Skeletal muscle tissue (tissue), 4 donors: Measurements from ENCODE around the gene GABRR2. TPM values are rescaled to one million over a fixed set of nuclear protein-coding genes. Genes with fewer than 3 reads are reported as not detected.

Experiments
- H3K27ac ChIP-seq: one replicate; pipeline ENCODE4 v1.7.0; 2013; ENCODE audit warnings: mild to moderate bottlenecking, low read depth, low read length, inconsistent platforms
- H3K27me3 ChIP-seq, 3 donors: one replicate each; pipeline ENCODE4 v1.7.0; 2013; ENCODE audit warnings: low read length in 3 of 3; ENCODE audit not compliant: control insufficient read depth in 3 of 3, insufficient read depth in 3 of 3
- H3K36me3 ChIP-seq, 3 donors: one replicate each; pipeline ENCODE4 v1.7.0; 2013; ENCODE audit warnings: low read length in 3 of 3; ENCODE audit not compliant: control insufficient read depth in 3 of 3, insufficient read depth in 3 of 3
- H3K4me1 ChIP-seq, 3 donors: one replicate each; pipeline ENCODE4 v1.7.0; 2013; ENCODE audit warnings: low read length in 3 of 3, mild to moderate bottlenecking in 3 of 3; ENCODE audit not compliant: control insufficient read depth in 3 of 3, insufficient read depth in 3 of 3
- H3K4me3 ChIP-seq, 3 donors: one replicate each; pipeline ENCODE4 v1.7.0; 2013; ENCODE audit warnings: low read length in 3 of 3
- H3K9ac ChIP-seq, 3 donors: one replicate each; pipeline ENCODE4 v1.7.0; 2013; ENCODE audit warnings: low read length in 3 of 3, mild to moderate bottlenecking in 3 of 3, moderate library complexity in 2 of 3, low read depth in 1 of 3
- H3K9me3 ChIP-seq, 3 donors: one replicate each; pipeline ENCODE4 v1.7.0; 2013; ENCODE audit warnings: low read length in 3 of 3; ENCODE audit not compliant: control insufficient read depth in 3 of 3
- total RNA-seq: library from RNA; depleted of rRNA; stranded (reverse); fragments of >200 nt; gene quantifications from one replicate; pipeline ENCODE4 v1.2.3, GENCODE V29; 2014
- donor health status: Osteomylitis.

Gene GABRR2
- total RNA-seq, 1 donor from 2014 or later, result not detected

GRCh38 chr6:89353118-89353556 is 38.0 kb upstream of the GABRR2 start:
- no peaks in the 10 kb centered on the region for H3K36me3 ChIP-seq
- H3K4me1 ChIP-seq, result peaks cover 16 to 27% (median 25%) of the 10 kb centered on the region in 3 donors
- no peaks in the 10 kb centered on the region for H3K27me3 ChIP-seq
- peak overlapping the region; percentile 89 to 99 (median 99) for H3K9ac ChIP-seq
- peak overlapping the region; percentile 62 to 94 (median 78) for H3K4me3 ChIP-seq
- H3K9me3 ChIP-seq, result no peaks in the 10 kb centered on the region
- peak overlapping the region; percentile 97 for H3K27ac ChIP-seq

GRCh38 chr6:89352278-89353117 is 37.4 kb upstream of the GABRR2 start, which contains the start of gene UBE2J1:
UBE2J1 (minus strand) TSS chr6:89352722; CDS start chr6:89352569, 153 bp downstream.
- peak within 1 kb of the TSS; percentile 89 to 99 (median 99) for H3K9ac ChIP-seq
- no peaks in the 10 kb centered on the region for H3K27me3 ChIP-seq
- H3K9me3 ChIP-seq, result no peaks in the 10 kb centered on the region
- peaks cover 21 to 31% (median 29%) of the 10 kb centered on the region in 3 donors for H3K4me1 ChIP-seq
- H3K4me3 ChIP-seq, result peak within 1 kb of the TSS; percentile 78 to 94 (median 94)
- H3K27ac ChIP-seq, result peak within 1 kb of the TSS; percentile 97
- H3K36me3 ChIP-seq, result no peaks in the 10 kb centered on the region

GRCh38 chr6:89351671-89352277 is 36.7 kb upstream of the GABRR2 start:
- peak overlapping the region; percentile 78 to 94 (median 94) for H3K4me3 ChIP-seq
- H3K27me3 ChIP-seq, result no peaks in the 10 kb centered on the region
- peak overlapping the region; percentile 97 for H3K27ac ChIP-seq
- peaks cover 21 to 31% (median 29%) of the 10 kb centered on the region in 3 donors for H3K4me1 ChIP-seq
- no peaks in the 10 kb centered on the region for H3K36me3 ChIP-seq
- H3K9me3 ChIP-seq, result no peaks in the 10 kb centered on the region
- H3K9ac ChIP-seq, result peak overlapping the region; percentile 89 to 99 (median 99)

GRCh38 chr6:89350281-89350966 is 35.3 kb upstream of the GABRR2 start:
- H3K4me1 ChIP-seq, result peaks cover 23 to 31% (median 29%) of the 10 kb centered on the region in 3 donors
- H3K4me3 ChIP-seq, result peak overlapping the region; percentile 30 to 63 (median 37)

GRCh38 chr6:89348372-89348771 is 33.3 kb upstream of the GABRR2 start:
- Histone ChIP-seq H3K27me3 (no peaks in the 10 kb centered on the region), H3K4me1 (peaks cover 23 to 33% (median 31%) of the 10 kb centered on the region in 3 donors), H3K27ac (peak overlapping the region; percentile 14), H3K9me3 (no peaks in the 10 kb centered on the region), H3K9ac (no peak overlapping the region), H3K36me3 (no peaks in the 10 kb centered on the region), H3K4me3 (peak overlapping the region in 1 of 3 donors; percentile 0)

More at GRCh38 chr6:89350281-89350966, 35.3 kb upstream of the GABRR2 start:
- Histone ChIP-seq H3K9me3 (no peaks in the 10 kb centered on the region), H3K9ac (peak overlapping the region in 2 of 3 donors; percentile 17 to 70), H3K36me3 (no peaks in the 10 kb centered on the region), H3K27ac (peak overlapping the region; percentile 97), H3K27me3 (no peaks in the 10 kb centered on the region)

GRCh38 chr6:89347825-89348224 is 32.7 kb upstream of the GABRR2 start:
- H3K9me3 ChIP-seq, result no peaks in the 10 kb centered on the region
- H3K4me1 ChIP-seq, result peaks cover 23 to 33% (median 31%) of the 10 kb centered on the region in 3 donors
- peak overlapping the region in 1 of 3 donors; percentile 0 for H3K4me3 ChIP-seq
- H3K27ac ChIP-seq, result peak overlapping the region; percentile 14
- no peak overlapping the region for H3K9ac ChIP-seq
- H3K27me3 ChIP-seq, result no peaks in the 10 kb centered on the region
- H3K36me3 ChIP-seq, result no peaks in the 10 kb centered on the region

- no peak overlapping the region for H3K4me3 ChIP-seq
- H3K27me3 ChIP-seq, result no peaks in the 10 kb centered on the region
- H3K36me3 ChIP-seq, result peaks cover under 1 to 7% (median 6%) of the 10 kb centered on the region in 3 donors
- H3K9ac ChIP-seq, result no peak overlapping the region
- H3K27ac ChIP-seq, result no peak overlapping the region
- peaks cover 23 to 33% (median 29%) of the 10 kb centered on the region in 3 donors for H3K4me1 ChIP-seq
- H3K9me3 ChIP-seq, result no peaks in the 10 kb centered on the region
These were observed 31.3 kb upstream of the GABRR2 start for GRCh38 chr6:89346433-89346832.

- Histone ChIP-seq H3K27me3 (no peaks in the 10 kb centered on the region), H3K9ac (no peak overlapping the region), H3K9me3 (no peaks in the 10 kb centered on the region), H3K4me3 (no peak overlapping the region), H3K36me3 (peaks cover 9 to 34% (median 26%) of the 10 kb centered on the region in 3 donors), H3K4me1 (no peaks in the 10 kb centered on the region), H3K27ac (no peak overlapping the region)
These were observed 24.5 kb upstream of the GABRR2 start for GRCh38 chr6:89339565-89339964.

GRCh38 chr6:89335164-89335563 is 20.1 kb upstream of the GABRR2 start:
- H3K27me3 ChIP-seq, result no peaks in the 10 kb centered on the region
- H3K27ac ChIP-seq, result no peak overlapping the region
- H3K4me3 ChIP-seq, result no peak overlapping the region
- no peaks in the 10 kb centered on the region for H3K4me1 ChIP-seq
- H3K36me3 ChIP-seq, result peaks cover 9 to 33% (median 32%) of the 10 kb centered on the region in 3 donors
- H3K9me3 ChIP-seq, result no peaks in the 10 kb centered on the region
- H3K9ac ChIP-seq, result no peak overlapping the region
